HG02763 (cell line): ENCODE measurements around the gene SHISAL1.
"Not testable (repeated sequence)": the region's sequence is repeated elsewhere in the genome, so short reads cannot be mapped to it uniquely, and the experiment has no call there.

ENCODE experiments used
- ATAC-seq: cut with Tn5 transposase; IDR thresholded peaks from one replicate; pipeline ENCODE4 v1.9.1; 2021; ENCODE audit warnings: mild to moderate bottlenecking, moderate library complexity; ENCODE audit not compliant: unreplicated experiment

The SHISAL1 gene

DNA sequence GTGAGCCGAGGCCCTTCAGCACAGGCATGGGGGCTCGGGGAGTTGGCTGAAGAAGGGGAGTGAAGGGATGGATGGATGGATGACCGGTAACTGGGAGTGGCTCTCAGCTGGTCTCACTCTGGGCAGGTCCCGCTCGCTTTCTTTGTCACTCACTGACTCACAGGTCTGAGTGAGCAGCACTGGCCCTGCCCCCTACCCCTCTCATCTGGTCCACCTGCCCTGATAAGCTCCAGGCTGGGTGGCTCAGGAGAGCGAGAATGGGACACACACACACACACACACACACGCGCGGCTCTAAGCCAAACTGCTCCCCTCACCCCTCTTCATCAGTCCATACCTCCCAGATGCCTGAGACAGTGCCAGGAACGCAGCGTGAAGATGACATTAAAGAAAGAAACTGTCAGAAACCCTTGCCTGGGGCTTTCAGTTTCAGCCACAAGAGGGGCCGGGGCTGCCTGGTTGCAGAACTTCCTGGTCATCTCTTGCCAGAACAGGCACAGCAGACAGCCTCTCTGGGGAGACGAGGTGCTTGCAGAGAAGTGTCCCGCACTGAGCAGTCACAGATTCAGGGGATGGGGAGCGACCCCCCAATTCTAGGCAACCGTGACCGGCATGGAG is 16.5 kb upstream of the SHISAL1 start:
- ATAC-seq = peak; percentile 52

DNA sequence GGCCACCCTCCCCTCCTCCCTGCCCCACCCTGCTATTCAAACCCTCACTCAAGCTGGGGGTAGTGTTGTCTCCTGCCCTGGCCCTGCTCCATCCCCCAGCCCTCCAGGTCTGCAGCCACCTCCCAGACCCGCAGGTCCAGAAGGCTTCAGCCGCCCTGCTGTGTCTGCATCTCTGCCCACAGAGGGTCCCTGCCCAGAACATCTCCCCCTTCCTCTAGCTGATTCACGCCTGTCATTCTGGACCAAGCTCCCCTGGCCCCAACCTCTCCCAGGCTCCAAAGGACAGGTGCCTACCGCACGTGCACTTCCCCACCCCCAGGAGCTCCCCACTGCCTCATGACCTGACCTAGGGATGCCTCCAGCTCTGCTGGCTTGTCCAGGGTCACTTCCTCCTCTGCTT is 16.0 kb upstream of the SHISAL1 start:
- ATAC-seq = no peak

- ATAC-seq = no peak
Measured at GRCh38 chr22:44328326-44328725, 15.6 kb upstream of the SHISAL1 start.

GRCh38 chr22:44326491-44326885 is 13.7 kb upstream of the SHISAL1 start:
- no peak for ATAC-seq

- no peak for ATAC-seq
Measured at GRCh38 chr22:44325718-44326490, 13.2 kb upstream of the SHISAL1 start.

GRCh38 chr22:44323140-44323790 is 10.5 kb upstream of the SHISAL1 start:
- ATAC-seq = not testable (repeated sequence)

GRCh38 chr22:44319685-44320084 is 6.9 kb upstream of the SHISAL1 start:
- ATAC-seq = no peak

DNA sequence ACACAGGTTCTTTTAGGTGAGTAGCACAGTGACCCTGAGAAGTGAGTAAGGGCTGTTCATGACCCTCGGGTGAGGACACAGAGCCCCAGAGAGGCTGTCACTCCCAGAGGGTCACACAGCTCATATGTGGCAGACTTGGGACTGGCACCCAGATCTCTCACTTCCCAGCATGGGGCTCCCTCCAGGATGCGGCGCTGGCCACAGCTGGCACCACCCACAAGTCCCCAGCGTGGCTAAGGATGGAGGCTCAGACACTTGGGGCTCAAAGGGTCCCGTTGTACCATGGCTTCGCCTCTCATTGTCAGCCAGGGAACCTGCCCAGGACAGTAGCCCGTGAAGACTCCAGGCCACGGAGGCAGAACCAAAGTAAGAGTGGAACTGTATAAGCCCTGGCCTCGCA is 6.0 kb upstream of the SHISAL1 start:
- no peak for ATAC-seq

GRCh38 chr22:44317886-44318637 is 5.3 kb upstream of the SHISAL1 start:
- no peak for ATAC-seq

DNA sequence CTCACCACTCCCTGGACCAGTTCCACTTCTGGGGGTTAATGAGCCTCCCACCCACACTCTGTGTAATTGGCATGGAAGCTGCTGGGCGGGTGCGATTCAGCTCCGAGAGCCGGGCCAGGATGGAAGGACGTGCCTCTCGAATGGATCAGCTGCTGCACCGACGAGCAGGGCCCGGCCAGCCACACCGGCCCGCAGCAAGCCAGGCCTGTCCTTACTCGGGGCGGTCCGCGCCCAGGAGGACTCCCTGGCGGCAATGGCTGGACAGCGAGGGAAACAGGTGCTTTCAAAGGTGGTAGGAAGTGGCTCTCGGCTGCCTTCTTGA is 4.3 kb upstream of the SHISAL1 start:
- ATAC-seq = no peak

DNA sequence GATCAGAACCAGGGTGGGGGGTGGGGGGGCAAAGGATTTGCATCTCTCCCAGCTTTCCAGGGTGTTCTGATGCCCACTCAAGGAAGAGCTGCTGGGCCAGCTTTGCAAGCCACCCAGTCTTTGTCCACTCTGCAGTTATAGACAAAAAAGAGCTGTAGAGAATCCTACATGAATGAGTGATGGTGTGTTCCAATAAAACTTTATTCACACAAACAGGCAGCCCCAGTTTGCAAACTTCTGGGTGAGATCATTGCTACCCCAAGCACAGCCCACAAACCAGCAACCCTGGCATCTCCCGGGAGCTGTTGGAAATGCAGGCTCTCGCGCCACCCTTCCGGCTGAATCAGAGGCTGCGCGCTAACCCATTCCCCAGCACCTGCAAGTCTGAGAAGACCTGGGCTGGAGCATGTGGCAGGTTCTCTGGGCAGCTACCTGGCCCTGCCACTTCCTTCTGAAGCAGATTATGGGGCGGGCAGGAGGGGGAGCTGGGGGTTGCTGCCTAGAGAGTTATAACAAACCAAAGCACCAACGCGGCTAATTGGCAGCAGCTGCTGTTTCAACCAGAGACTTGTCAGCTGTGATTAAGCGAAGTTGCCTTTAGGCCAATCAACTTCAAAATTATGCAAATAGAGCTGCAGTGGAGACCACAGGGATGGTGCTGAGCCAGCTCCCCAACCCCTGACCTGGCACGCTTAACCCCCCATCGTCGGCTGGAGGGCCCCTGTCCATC is 3.8 kb upstream of the SHISAL1 start:
- no peak for ATAC-seq

DNA sequence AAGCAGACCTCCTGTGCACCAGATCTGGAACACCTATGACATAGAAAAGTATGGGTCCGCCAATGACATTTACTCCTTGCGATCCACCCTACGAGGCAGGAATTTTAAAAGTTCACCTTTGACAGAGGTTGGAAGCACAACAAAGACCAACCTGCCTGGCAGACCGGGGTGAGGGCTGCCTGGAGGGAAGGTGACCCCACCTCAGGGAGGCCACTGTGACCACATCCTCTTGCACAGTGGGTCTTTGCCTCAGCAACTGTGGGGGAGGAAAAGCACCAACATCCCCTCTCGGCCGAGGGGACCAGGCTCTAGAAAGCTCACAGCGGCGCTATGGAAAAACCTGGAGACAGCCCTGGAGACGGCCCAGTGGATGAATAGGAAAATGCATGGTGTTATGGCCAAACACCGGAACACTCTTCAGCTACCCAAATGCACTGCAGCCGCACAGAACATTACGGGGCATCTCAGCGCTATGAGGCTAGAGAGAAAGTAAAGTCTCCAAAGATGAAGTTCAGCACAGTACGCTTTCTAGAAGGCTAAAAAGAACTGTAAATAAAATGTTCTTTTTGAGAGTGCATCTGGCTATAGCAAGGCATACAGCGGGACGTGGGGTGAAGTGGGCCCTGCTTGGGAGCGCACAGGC is 1.8 kb upstream of the SHISAL1 start:
- no peak for ATAC-seq

GRCh38 chr22:44313385-44314006 is 745 bp upstream of the SHISAL1 start:
- no peak for ATAC-seq

- ATAC-seq = no peak
Measured at GRCh38 chr22:44311855-44312170, 938 bp downstream of the SHISAL1 start.

GRCh38 chr22:44311104-44311854 is 1.5 kb downstream of the SHISAL1 start:
- ATAC-seq = no peak

DNA sequence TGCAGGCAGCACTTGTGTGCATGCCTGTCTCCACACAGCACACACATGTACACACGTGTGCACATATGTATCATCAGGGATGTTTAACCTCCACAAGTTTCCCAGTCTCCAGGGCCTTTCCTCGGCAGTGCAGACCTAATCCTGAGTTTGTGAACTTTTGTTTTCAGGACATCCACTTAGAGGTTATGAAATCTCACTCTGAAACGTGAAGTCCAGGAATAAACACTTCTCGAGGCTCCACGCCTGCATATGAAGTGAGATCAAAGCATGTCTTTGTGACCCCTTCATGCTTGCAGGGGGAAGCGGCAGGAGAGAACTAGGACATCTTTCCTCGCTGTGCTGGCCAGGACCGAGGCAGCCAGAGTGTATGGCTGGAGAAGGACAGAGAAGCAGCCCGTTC is 3.1 kb downstream of the SHISAL1 start:
- ATAC-seq = no peak

- no peak for ATAC-seq
Measured at GRCh38 chr22:44309137-44309536, 3.6 kb downstream of the SHISAL1 start.

DNA sequence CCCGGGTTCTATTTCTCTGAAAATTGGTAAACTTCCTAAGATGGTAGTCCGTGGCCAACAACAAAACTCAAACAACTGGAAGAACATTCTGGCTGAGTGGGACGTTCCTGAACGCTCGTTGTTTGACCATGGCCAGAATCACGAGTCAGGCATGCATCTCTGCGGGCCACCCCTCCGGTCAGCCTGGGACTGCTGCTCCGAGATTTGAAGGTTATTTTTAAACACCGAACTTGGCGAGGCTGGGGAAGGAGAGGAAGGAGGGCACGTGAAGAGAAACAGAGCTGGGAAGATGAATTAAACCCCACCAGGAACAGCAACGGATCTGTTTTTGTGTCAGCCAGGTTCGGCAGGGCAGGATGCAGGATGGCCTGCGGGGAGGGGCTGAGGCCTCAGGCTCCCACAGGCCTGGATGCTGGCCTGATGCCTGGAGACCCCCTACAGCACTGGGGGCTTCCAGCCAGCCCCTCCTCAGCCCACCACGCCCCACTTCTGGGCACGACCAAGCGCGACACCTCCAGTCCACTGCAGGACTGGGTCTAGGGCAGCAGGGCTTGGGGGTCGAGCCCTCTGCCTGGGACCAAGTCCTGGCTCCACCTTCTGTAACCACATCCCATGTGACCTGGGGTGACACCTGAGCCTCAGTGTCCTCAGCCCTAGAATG is 5.1 kb downstream of the SHISAL1 start:
- ATAC-seq = no peak

DNA sequence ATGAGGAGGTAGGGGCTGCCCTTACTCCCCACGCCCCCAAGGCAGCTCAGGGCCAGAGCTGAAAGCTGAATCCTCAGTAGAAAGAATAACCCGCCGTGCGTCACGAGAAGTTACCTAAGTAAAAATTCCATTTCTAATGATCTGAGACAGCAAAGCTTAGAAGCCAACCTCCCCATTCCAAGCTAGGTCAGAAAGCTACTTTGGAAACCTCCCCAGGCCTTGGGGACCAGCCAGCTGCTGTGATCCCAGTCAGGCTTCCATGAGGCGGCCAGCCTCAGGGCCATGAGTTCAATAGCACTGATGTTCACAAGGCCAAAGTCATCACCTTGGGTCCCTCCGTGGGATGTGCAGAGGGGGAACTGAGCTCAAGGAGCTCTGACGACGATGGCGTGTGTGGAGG is 6.9 kb downstream of the SHISAL1 start:
- ATAC-seq = no peak
